ENCODE data around the gene STUB1.

STUB1 gene

DNA sequence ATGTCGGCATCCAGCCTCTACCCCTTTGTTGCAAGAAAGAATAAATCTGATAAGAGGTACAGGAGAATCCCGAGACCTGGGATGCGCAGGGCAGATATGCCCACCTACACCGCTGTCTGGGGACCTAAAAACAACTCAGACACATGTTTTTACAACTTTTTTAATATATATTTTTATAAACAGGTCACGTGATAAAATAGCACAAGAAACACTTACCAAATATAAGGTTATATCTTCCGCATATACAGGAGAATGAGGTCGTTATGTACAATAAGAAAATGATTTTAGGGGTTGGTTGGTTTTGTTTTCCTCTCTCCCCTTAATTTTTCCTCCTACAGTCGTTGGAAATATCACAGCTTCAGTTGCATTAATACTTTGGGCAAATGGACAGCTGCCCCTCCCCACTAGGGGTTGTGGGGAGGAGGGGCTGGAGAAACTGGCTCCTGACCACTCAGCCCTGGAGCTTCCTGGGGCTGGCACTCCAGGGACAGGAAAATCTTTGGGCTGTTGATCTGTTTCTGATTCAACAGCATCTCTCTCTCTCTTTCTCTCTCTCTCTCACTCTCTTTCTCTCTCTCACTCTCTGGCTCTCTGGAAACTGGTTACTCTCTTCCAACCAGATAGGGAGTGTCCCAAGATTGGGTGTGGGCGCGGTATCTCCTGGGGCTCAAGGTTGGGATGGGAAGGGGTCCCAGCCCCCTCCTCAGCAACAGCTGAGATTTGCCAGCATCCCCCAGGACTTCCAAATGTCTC, 12.3 kb downstream of the STUB1 start:
- ATAC-seq = no peak
- TF ChIP-seq ZFP30 (CRISPR knock-in tag; IDR thresholded peaks at IDR 0.05) (no peak), SNAI2 (CRISPR knock-in tag; IDR thresholded peaks at IDR 0.05) (no peak), GLIS3 (CRISPR knock-in tag; IDR thresholded peaks at IDR 0.05) (no peak), OSR1 (CRISPR knock-in tag; IDR thresholded peaks at IDR 0.05) (no peak), ZNF70 (CRISPR knock-in tag; IDR thresholded peaks at IDR 0.05) (no peak), ARNTL (CRISPR knock-in tag; IDR thresholded peaks at IDR 0.05; ENCODE audit: borderline replicate concordance, low read depth) (no peak), BACH2 (CRISPR knock-in tag; IDR thresholded peaks at IDR 0.05; ENCODE audit: borderline replicate concordance) (no peak), CSDC2 (CRISPR knock-in tag; IDR thresholded peaks at IDR 0.05) (no peak), ZNF8 (CRISPR knock-in tag; IDR thresholded peaks at IDR 0.05) (no peak)
- TF ChIP-seq, protein P1, sequence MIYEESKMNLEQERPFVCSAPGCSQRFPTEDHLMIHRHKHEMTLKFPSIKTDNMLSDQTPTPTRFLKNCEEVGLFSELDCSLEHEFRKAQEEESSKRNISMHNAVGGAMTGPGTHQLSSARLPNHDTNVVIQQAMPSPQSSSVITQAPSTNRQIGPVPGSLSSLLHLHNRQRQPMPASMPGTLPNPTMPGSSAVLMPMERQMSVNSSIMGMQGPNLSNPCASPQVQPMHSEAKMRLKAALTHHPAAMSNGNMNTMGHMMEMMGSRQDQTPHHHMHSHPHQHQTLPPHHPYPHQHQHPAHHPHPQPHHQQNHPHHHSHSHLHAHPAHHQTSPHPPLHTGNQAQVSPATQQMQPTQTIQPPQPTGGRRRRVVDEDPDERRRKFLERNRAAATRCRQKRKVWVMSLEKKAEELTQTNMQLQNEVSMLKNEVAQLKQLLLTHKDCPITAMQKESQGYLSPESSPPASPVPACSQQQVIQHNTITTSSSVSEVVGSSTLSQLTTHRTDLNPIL (CRISPR knock-in tag; IDR thresholded peaks at IDR 0.05; ENCODE audit: low read depth) = no peak
- TF ChIP-seq, protein P2, sequence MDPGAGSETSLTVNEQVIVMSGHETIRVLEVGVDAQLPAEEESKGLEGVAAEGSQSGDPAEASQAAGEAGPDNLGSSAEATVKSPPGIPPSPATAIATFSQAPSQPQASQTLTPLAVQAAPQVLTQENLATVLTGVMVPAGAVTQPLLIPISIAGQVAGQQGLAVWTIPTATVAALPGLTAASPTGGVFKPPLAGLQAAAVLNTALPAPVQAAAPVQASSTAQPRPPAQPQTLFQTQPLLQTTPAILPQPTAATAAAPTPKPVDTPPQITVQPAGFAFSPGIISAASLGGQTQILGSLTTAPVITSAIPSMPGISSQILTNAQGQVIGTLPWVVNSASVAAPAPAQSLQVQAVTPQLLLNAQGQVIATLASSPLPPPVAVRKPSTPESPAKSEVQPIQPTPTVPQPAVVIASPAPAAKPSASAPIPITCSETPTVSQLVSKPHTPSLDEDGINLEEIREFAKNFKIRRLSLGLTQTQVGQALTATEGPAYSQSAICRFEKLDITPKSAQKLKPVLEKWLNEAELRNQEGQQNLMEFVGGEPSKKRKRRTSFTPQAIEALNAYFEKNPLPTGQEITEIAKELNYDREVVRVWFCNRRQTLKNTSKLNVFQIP (CRISPR knock-in tag; IDR thresholded peaks at IDR 0.05; ENCODE audit: borderline replicate concordance, low read depth) = no peak
- TF ChIP-seq, protein P3, sequence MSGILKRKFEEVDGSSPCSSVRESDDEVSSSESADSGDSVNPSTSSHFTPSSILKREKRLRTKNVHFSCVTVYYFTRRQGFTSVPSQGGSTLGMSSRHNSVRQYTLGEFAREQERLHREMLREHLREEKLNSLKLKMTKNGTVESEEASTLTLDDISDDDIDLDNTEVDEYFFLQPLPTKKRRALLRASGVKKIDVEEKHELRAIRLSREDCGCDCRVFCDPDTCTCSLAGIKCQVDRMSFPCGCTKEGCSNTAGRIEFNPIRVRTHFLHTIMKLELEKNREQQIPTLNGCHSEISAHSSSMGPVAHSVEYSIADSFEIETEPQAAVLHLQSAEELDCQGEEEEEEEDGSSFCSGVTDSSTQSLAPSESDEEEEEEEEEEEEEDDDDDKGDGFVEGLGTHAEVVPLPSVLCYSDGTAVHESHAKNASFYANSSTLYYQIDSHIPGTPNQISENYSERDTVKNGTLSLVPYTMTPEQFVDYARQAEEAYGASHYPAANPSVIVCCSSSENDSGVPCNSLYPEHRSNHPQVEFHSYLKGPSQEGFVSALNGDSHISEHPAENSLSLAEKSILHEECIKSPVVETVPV (CRISPR knock-in tag; IDR thresholded peaks at IDR 0.05) = no peak
- TF ChIP-seq, protein P4, sequence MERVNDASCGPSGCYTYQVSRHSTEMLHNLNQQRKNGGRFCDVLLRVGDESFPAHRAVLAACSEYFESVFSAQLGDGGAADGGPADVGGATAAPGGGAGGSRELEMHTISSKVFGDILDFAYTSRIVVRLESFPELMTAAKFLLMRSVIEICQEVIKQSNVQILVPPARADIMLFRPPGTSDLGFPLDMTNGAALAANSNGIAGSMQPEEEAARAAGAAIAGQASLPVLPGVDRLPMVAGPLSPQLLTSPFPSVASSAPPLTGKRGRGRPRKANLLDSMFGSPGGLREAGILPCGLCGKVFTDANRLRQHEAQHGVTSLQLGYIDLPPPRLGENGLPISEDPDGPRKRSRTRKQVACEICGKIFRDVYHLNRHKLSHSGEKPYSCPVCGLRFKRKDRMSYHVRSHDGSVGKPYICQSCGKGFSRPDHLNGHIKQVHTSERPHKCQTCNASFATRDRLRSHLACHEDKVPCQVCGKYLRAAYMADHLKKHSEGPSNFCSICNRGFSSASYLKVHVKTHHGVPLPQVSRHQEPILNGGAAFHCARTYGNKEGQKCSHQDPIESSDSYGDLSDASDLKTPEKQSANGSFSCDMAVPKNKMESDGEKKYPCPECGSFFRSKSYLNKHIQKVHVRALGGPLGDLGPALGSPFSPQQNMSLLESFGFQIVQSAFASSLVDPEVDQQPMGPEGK (CRISPR knock-in tag; IDR thresholded peaks at IDR 0.05; ENCODE audit: borderline replicate concordance) = no peak
- TF ChIP-seq, protein P5, sequence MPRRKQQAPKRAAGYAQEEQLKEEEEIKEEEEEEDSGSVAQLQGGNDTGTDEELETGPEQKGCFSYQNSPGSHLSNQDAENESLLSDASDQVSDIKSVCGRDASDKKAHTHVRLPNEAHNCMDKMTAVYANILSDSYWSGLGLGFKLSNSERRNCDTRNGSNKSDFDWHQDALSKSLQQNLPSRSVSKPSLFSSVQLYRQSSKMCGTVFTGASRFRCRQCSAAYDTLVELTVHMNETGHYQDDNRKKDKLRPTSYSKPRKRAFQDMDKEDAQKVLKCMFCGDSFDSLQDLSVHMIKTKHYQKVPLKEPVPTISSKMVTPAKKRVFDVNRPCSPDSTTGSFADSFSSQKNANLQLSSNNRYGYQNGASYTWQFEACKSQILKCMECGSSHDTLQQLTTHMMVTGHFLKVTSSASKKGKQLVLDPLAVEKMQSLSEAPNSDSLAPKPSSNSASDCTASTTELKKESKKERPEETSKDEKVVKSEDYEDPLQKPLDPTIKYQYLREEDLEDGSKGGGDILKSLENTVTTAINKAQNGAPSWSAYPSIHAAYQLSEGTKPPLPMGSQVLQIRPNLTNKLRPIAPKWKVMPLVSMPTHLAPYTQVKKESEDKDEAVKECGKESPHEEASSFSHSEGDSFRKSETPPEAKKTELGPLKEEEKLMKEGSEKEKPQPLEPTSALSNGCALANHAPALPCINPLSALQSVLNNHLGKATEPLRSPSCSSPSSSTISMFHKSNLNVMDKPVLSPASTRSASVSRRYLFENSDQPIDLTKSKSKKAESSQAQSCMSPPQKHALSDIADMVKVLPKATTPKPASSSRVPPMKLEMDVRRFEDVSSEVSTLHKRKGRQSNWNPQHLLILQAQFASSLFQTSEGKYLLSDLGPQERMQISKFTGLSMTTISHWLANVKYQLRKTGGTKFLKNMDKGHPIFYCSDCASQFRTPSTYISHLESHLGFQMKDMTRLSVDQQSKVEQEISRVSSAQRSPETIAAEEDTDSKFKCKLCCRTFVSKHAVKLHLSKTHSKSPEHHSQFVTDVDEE (CRISPR knock-in tag; IDR thresholded peaks at IDR 0.05) = no peak

DNA sequence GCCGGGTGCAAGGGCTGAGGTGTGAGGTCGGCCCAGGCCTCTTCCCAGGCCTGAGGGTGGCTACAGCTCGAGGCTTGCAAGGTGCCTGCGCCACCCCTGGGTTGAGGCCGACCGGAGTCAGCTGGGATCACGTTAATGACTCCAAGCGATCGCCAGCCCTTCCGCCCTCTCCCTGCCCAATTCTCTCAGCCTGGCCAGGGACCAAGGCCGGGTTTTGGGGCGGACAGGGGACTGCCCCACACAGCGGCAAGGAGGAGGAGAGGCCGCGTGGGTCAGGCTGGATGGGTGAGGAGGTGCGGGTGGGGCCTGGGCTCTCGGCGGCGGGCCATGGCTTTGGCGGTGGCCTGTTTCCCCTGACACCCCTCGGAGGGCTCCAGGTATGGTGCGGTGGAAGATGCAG, 13.2 kb downstream of the STUB1 start:
- TF ChIP-seq SNAI2 (CRISPR knock-in tag; IDR thresholded peaks at IDR 0.05) (no peak), ARNTL (CRISPR knock-in tag; IDR thresholded peaks at IDR 0.05; ENCODE audit: borderline replicate concordance, low read depth) (no peak), PPARA (CRISPR knock-in tag; IDR thresholded peaks at IDR 0.05; ENCODE audit: borderline replicate concordance) (no peak), GLIS3 (CRISPR knock-in tag; IDR thresholded peaks at IDR 0.05) (no peak), OSR1 (CRISPR knock-in tag; IDR thresholded peaks at IDR 0.05) (no peak), ZFP3 (CRISPR knock-in tag; IDR thresholded peaks at IDR 0.05) (no peak), TCF4 (CRISPR knock-in tag; IDR thresholded peaks at IDR 0.05; ENCODE audit: borderline replicate concordance) (no peak), ESRRG (CRISPR knock-in tag; IDR thresholded peaks at IDR 0.05) (no peak), BACH2 (CRISPR knock-in tag; IDR thresholded peaks at IDR 0.05; ENCODE audit: borderline replicate concordance) (no peak), ZFP30 (CRISPR knock-in tag; IDR thresholded peaks at IDR 0.05) (no peak)
- TF ChIP-seq, protein P1 (CRISPR knock-in tag; IDR thresholded peaks at IDR 0.05; ENCODE audit: low read depth) = no peak
- TF ChIP-seq, protein P2 (CRISPR knock-in tag; IDR thresholded peaks at IDR 0.05; ENCODE audit: borderline replicate concordance, low read depth) = no peak
- TF ChIP-seq, protein P3 (CRISPR knock-in tag; IDR thresholded peaks at IDR 0.05) = no peak
- ATAC-seq = no peak

Measured in SK-N-SH treated with all-trans-retinoic acid at 6 μM for 48 hours (cell line).